CD4-positive, alpha-beta T cell (primary cell): Measurements from ENCODE around the gene BLZF1. TPM values are rescaled to one million over a fixed set of nuclear protein-coding genes. Genes with fewer than 3 reads are reported as not detected.

Source experiments
- ATAC-seq: fragments of 200-7000 bp; cut with Tn5 transposase; one replicate; pipeline ENCODE4 v1.10.0; 2022; ENCODE audit warnings: mild to moderate bottlenecking; ENCODE audit not compliant: poor library complexity
- CTCF ChIA-PET: fragments of 350-600 bp; sonication (Branson Sonifier 250); formaldehyde crosslinking; loops from one replicate; lab custom pipeline; 2021; ENCODE audit warnings: antibody characterized with exemption, inconsistent platforms; lab: Charles Lee
- POLR2A ChIA-PET: fragments of 350-600 bp; sonication (Branson Sonifier 250); formaldehyde crosslinking; loops from one replicate; lab custom pipeline; 2021; ENCODE audit warnings: antibody characterized with exemption, inconsistent platforms; lab: Charles Lee
- DNase-seq, 14 experiments: peaks; one replicate each; pipeline ENCODE4 v3.0.0-alpha.2; 2013 to 2020; ENCODE audit warnings: mixed read lengths in 2 of 14
- H3K27ac ChIP-seq, 2 donors: one replicate each; pipeline versions ENCODE4 v1.5.1 to v1.7.0; 2013; ENCODE audit warnings: low read length in 2 of 2, low read depth in 1 of 2, mild to moderate bottlenecking in 1 of 2
- H3K27me3 ChIP-seq, 2 experiments: 1 replicate in 1 of 2; 2 replicates in 1 of 2; pipeline versions ENCODE4 v1.6.1 to v1.7.0; 2013; ENCODE audit warnings: low read length in 2 of 2, control low read depth in 1 of 2, mild to moderate bottlenecking in 1 of 2, moderate library complexity in 1 of 2; ENCODE audit not compliant: insufficient read depth in 2 of 2, control insufficient read depth in 1 of 2
- H3K36me3 ChIP-seq: one replicate; pipeline ENCODE4 v1.6.1; 2013; ENCODE audit warnings: low read length, control low read depth; ENCODE audit not compliant: insufficient read depth
- H3K4me1 ChIP-seq: one replicate; pipeline ENCODE4 v1.6.1; 2013; ENCODE audit warnings: low read length, control low read depth; ENCODE audit not compliant: insufficient read depth
- H3K4me3 ChIP-seq: one replicate; pipeline ENCODE4 v1.5.1; 2013; ENCODE audit warnings: mild to moderate bottlenecking, low read length, moderate library complexity
- H3K9me3 ChIP-seq, 2 experiments: 1 replicate in 1 of 2; 2 replicates in 1 of 2; pipeline versions ENCODE4 v1.6.1 to v1.7.0; 2013; ENCODE audit warnings: low read length in 2 of 2, mild to moderate bottlenecking in 2 of 2, control low read depth in 1 of 2, moderate library complexity in 1 of 2; ENCODE audit not compliant: control insufficient read depth in 1 of 2, insufficient read depth in 1 of 2
- H3K27ac Mint-ChIP-seq: one replicate; pipeline ENCODE4 v1.8.0; 2020; ENCODE audit warnings: mixed read lengths
- H3K27me3 Mint-ChIP-seq: one replicate; pipeline ENCODE4 v1.8.0; 2021; ENCODE audit warnings: mixed read lengths
- H3K36me3 Mint-ChIP-seq: one replicate; pipeline ENCODE4 v1.8.0; 2021; ENCODE audit warnings: low read depth, mixed read lengths
- H3K4me1 Mint-ChIP-seq: one replicate; pipeline ENCODE4 v1.8.0; 2021; ENCODE audit warnings: low read depth, mixed read lengths
- H3K4me3 Mint-ChIP-seq: one replicate; pipeline ENCODE4 v1.8.0; 2020; ENCODE audit warnings: mild to moderate bottlenecking, mixed read lengths
- H3K9me3 Mint-ChIP-seq: one replicate; pipeline ENCODE4 v1.8.0; 2020; ENCODE audit warnings: mixed read lengths
- CTCF ChIP-seq: fragments of 200-600 bp; IDR thresholded peaks from one replicate; pipeline ENCODE4 v1.8.0; 2022; ENCODE audit warnings: antibody characterized with exemption, mild to moderate bottlenecking
- intact Hi-C, 2 experiments: fragments of 100-400 bp; cut with DNase I in 1 of 2; cut with micrococcal nuclease in 1 of 2; formaldehyde crosslinking; loops; one replicate each; pipeline versions ENCODE4 v1.15.1 to v1.9.0; 2023 to 2025; cut with DNase I, micrococcal nuclease
- total RNA-seq, 174 experiments: library from RNA in 2 of 174; stranded (reverse) in 2 of 174; gene quantifications; one replicate each; pipeline ENCODE4 v1.2.3 and lab custom pipeline; 2021 to 2026

The BLZF1 gene
- total RNA-seq, 2 experiments from 2014 or later, result 10.0 to 10.6 TPM

DNA sequence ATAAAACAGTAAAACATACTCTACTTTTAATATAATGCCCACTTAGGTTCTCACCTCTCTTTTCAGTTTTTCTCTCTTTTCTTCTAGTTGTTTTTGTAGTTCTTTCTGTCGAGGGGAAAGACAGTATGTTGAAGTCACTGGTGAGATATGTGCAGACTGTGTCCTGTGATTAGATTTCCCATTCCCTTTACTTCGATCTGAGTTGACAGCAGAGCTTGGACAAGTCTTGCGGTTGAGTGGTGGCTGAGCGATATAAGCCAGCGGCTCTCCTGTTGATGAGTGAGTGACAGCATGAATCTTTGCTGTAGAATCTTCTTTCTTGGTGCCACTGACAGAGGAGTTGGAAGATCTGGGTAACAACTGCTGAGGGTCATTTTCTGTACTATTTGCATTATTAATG is 53.3 kb downstream of the BLZF1 start:
- H3K9me3 ChIP-seq, result no peaks in the 10 kb centered on the region
- H3K27me3 Mint-ChIP-seq, result peaks cover 53% of the 10 kb centered on the region
- no peaks in the 10 kb centered on the region for H3K36me3 ChIP-seq
- intact Hi-C loops, result no loop called here
- ATAC-seq (no peak), DNase-seq (no peak)
- no peak overlapping the region for H3K4me3 ChIP-seq
- ChIA-PET POLR2A (no interaction called here), CTCF (no interaction called here)
- no peak overlapping the region for H3K27ac Mint-ChIP-seq
- H3K4me1 ChIP-seq, result no peaks in the 10 kb centered on the region
- no peak overlapping the region for H3K27ac ChIP-seq
- peaks cover 0 to 35% of the 10 kb centered on the region in 2 experiments for H3K27me3 ChIP-seq
- TF ChIP-seq CTCF, result no peak
- no peaks in the 10 kb centered on the region for H3K4me1 Mint-ChIP-seq
- no peaks in the 10 kb centered on the region for H3K9me3 Mint-ChIP-seq
- no peaks in the 10 kb centered on the region for H3K36me3 Mint-ChIP-seq
- H3K4me3 Mint-ChIP-seq, result no peak overlapping the region

DNA sequence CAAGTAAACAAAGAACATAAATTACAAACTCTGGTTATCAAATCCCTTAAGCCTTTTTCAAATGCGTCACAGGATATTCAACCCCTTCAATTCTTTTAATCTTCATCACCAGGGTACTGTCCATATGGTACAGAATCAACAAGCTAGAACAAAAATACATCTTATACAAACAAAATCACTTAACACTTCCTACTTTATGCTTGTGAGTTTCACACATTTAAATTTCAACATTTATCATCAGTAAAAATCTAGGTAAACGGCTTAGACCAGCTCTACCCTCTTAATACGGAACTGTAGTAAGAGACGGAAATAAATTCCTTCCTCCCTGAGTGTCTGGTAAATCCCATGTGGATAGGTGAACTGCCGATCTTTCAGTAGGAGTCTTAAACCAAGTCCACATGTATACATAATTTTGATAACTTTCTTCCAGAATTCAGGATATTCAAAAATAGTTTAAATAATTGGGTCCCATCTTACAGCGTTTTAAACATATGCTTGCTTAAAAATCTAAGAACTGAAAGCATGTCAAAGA is 58.2 kb downstream of the BLZF1 start:
- peaks cover 7% of the 10 kb centered on the region for H3K4me1 ChIP-seq
- CTCF ChIA-PET, result no interaction called here
- intact Hi-C loops, result no loop called here
- no peak for DNase-seq
- Mint-ChIP-seq H3K27ac (no peak overlapping the region), H3K27me3 (peaks cover 84% of the 10 kb centered on the region), H3K36me3 (no peaks in the 10 kb centered on the region), H3K4me3 (no peak overlapping the region), H3K9me3 (no peaks in the 10 kb centered on the region), H3K4me1 (peaks cover 6% of the 10 kb centered on the region)
- no peaks in the 10 kb centered on the region for H3K36me3 ChIP-seq
- ATAC-seq, result no peak
- TF ChIP-seq CTCF, result no peak
- POLR2A ChIA-PET, result interaction anchor here (0.5 to 1.0 kb wide), 2 partner anchors 58 to 64 kb away, joined by 3 to 7 read pairs; partner anchors contain the start of genes BLZF1 and NME7
- H3K27ac ChIP-seq, result no peak overlapping the region
- no peak overlapping the region for H3K4me3 ChIP-seq
- peaks cover 11 to 63% of the 10 kb centered on the region in 2 experiments for H3K27me3 ChIP-seq
- peaks cover 0 to 3% of the 10 kb centered on the region in 2 experiments for H3K9me3 ChIP-seq

GRCh38 chr1:169427081-169427641 is 59.2 kb downstream of the BLZF1 start, which contains the start of gene CCDC181:
Gene CCDC181, minus strand, starts transcription at chr1:169427474. Its CDS starts 2,547 bp downstream, at chr1:169424927.
- peaks cover 7% of the 10 kb centered on the region for H3K4me1 ChIP-seq
- peaks cover 84% of the 10 kb centered on the region for H3K27me3 Mint-ChIP-seq
- H3K36me3 Mint-ChIP-seq, result no peaks in the 10 kb centered on the region
- no peak for TF ChIP-seq CTCF
- H3K27ac ChIP-seq, result no peak within 1 kb of the TSS
- CTCF ChIA-PET, result no interaction called here
- peak; percentile 54 for ATAC-seq
- no peak within 1 kb of the TSS for H3K27ac Mint-ChIP-seq
- H3K4me3 ChIP-seq, result peak within 1 kb of the TSS; percentile 54
- POLR2A ChIA-PET, result interaction anchor here (0.5 to 1.0 kb wide), 3 partner anchors 59 to 265 kb away, joined by 3 to 7 read pairs (median 3); partner anchors contain the start of genes BLZF1 and NME7
- no peaks in the 10 kb centered on the region for H3K36me3 ChIP-seq
- peak; percentile 19 to 73 (median 34) for DNase-seq
- peaks cover 11 to 62% of the 10 kb centered on the region in 2 experiments for H3K27me3 ChIP-seq
- peaks cover 0 to 3% of the 10 kb centered on the region in 2 experiments for H3K9me3 ChIP-seq
- H3K9me3 Mint-ChIP-seq, result no peaks in the 10 kb centered on the region
- H3K4me1 Mint-ChIP-seq, result peaks cover 6% of the 10 kb centered on the region
- intact Hi-C loops, result no loop called here
- H3K4me3 Mint-ChIP-seq, result peak within 1 kb of the TSS; percentile 84

Other genes with a start within 250 kb of the BLZF1 start
- gene NME7, start 398 bp upstream of the BLZF1 start, total RNA-seq, result 1 to 10 TPM; 7.2 to 8.3 TPM
- not detected for gene CCDC181, start 59.3 kb downstream of the BLZF1 start, total RNA-seq
- 1 to 10 TPM; 3.6 to 3.7 TPM for gene SLC19A2, start 117.7 kb downstream of the BLZF1 start, total RNA-seq
- 1 to 10 TPM; 5.4 to 6.2 TPM for gene F5, start 218.3 kb downstream of the BLZF1 start, total RNA-seq